Stimulated activated naive CD4-positive, alpha-beta T cell treated with Interleukin-2 at 50 U/mL for 16 hours (primary cell): Measurements from ENCODE around the gene HES7.

ENCODE experiments used
- DNase-seq: peaks from one replicate; lab custom pipeline; 2025; lab: John Stamatoyannopoulos, UW

The HES7 gene

GRCh38 chr17:8142887-8143580 is 19.1 kb upstream of the HES7 start:
- DNase-seq: no peak

- DNase-seq: no peak
Measured at GRCh38 chr17:8142158-8142886, 18.4 kb upstream of the HES7 start.

- no peak for DNase-seq
Measured at GRCh38 chr17:8141741-8142140, 17.8 kb upstream of the HES7 start.

GRCh38 chr17:8141045-8141444 is 17.1 kb upstream of the HES7 start:
- no peak for DNase-seq

- DNase-seq: no peak
Measured at GRCh38 chr17:8140065-8141029, 16.4 kb upstream of the HES7 start.

GRCh38 chr17:8138672-8139371 is 14.9 kb upstream of the HES7 start:
- DNase-seq: peak; percentile 93

- DNase-seq: no peak
Measured at GRCh38 chr17:8138374-8138671, 14.4 kb upstream of the HES7 start.

- DNase-seq: no peak
Measured at GRCh38 chr17:8137645-8138373, 13.9 kb upstream of the HES7 start.

GRCh38 chr17:8133941-8134340 is 10.0 kb upstream of the HES7 start:
- no peak for DNase-seq

- DNase-seq: no peak
Measured at GRCh38 chr17:8133399-8133798, 9.5 kb upstream of the HES7 start.

- no peak for DNase-seq
Measured at GRCh38 chr17:8131844-8132441, 8.0 kb upstream of the HES7 start.

- no peak for DNase-seq
Measured at GRCh38 chr17:8128125-8128784, 4.3 kb upstream of the HES7 start.

- peak; percentile 38 for DNase-seq
Measured at GRCh38 chr17:8126491-8127066, 2.7 kb upstream of the HES7 start.

GRCh38 chr17:8125947-8126490 is 2.1 kb upstream of the HES7 start:
- no peak for DNase-seq

- peak; percentile 75 for DNase-seq
Measured at GRCh38 chr17:8125154-8125946, 1.4 kb upstream of the HES7 start.

GRCh38 chr17:8124350-8125153 is 646 bp upstream of the HES7 start:
- DNase-seq: peak; percentile 17

- DNase-seq: peak; percentile 31
Measured at GRCh38 chr17:8122924-8123694, 797 bp downstream of the HES7 start.
